ENCODE measurements around the gene BBS7.

The BBS7 gene

GRCh38 chr4:121823505-121824170, 46.6 kb downstream of the BBS7 start, which contains the start of gene CCNA2:
Gene CCNA2, minus strand, starts transcription at chr4:121823883. Its CDS starts 255 bp downstream, at chr4:121823628.
- DNase-seq (ENCODE audit: low read depth) = peak; percentile 94
- in situ Hi-C loops (cut with HindIII; ENCODE audit: low sequenced_read_pairs) = no loop called here
- H3K4me3 ChIP-seq (ENCODE audit: low read depth, low read length) = peak within 1 kb of the TSS; percentile 85
- TF ChIP-seq CTCF (IDR thresholded peaks at IDR 0.05; ENCODE audit: low read depth, low read length, missing control alignments) = no peak

- in situ Hi-C loops (cut with HindIII; ENCODE audit: low sequenced_read_pairs) = no loop called here
- DNase-seq (ENCODE audit: low read depth) = no peak
- H3K4me3 ChIP-seq (ENCODE audit: low read depth, low read length) = peak overlapping the region; percentile 85
- TF ChIP-seq CTCF (IDR thresholded peaks at IDR 0.05; ENCODE audit: low read depth, low read length, missing control alignments) = peak; percentile 28
Measured at GRCh38 chr4:121822796-121823504, 47.3 kb downstream of the BBS7 start.

- peak overlapping the region; percentile 85 for H3K4me3 ChIP-seq (ENCODE audit: low read depth, low read length)
- in situ Hi-C loops (cut with HindIII; ENCODE audit: low sequenced_read_pairs) = no loop called here
- no peak for DNase-seq (ENCODE audit: low read depth)
- TF ChIP-seq CTCF (IDR thresholded peaks at IDR 0.05; ENCODE audit: low read depth, low read length, missing control alignments) = no peak
Measured at GRCh38 chr4:121822047-121822446, 48.2 kb downstream of the BBS7 start.

- TF ChIP-seq CTCF (IDR thresholded peaks at IDR 0.05; ENCODE audit: low read depth, low read length, missing control alignments) = no peak
- in situ Hi-C loops (cut with HindIII; ENCODE audit: low sequenced_read_pairs) = no loop called here
- no peak for DNase-seq (ENCODE audit: low read depth)
- H3K4me3 ChIP-seq (ENCODE audit: low read depth, low read length) = no peak overlapping the region
Measured at GRCh38 chr4:121819216-121819965, 50.9 kb downstream of the BBS7 start.

GRCh38 chr4:121818215-121818614, 52.1 kb downstream of the BBS7 start:
- no peak overlapping the region for H3K4me3 ChIP-seq (ENCODE audit: low read depth, low read length)
- in situ Hi-C loops (cut with HindIII; ENCODE audit: low sequenced_read_pairs) = no loop called here
- TF ChIP-seq CTCF (IDR thresholded peaks at IDR 0.05; ENCODE audit: low read depth, low read length, missing control alignments) = no peak
- no peak for DNase-seq (ENCODE audit: low read depth)

GRCh38 chr4:121817701-121818100, 52.6 kb downstream of the BBS7 start:
- in situ Hi-C loops (cut with HindIII; ENCODE audit: low sequenced_read_pairs) = no loop called here
- no peak for TF ChIP-seq CTCF (IDR thresholded peaks at IDR 0.05; ENCODE audit: low read depth, low read length, missing control alignments)

More at GRCh38 chr4:121817701-121818100, 52.6 kb downstream of the BBS7 start:
- H3K4me3 ChIP-seq (ENCODE audit: low read depth, low read length) = no peak overlapping the region
- no peak for DNase-seq (ENCODE audit: low read depth)

Data from astrocyte of the cerebellum (primary cell).